ENCODE data around the gene ARMC2.
"Not testable (repeated sequence)": the region's sequence is repeated elsewhere in the genome, so short reads cannot be mapped to it uniquely, and the experiment has no call there.

ARMC2 gene

DNA sequence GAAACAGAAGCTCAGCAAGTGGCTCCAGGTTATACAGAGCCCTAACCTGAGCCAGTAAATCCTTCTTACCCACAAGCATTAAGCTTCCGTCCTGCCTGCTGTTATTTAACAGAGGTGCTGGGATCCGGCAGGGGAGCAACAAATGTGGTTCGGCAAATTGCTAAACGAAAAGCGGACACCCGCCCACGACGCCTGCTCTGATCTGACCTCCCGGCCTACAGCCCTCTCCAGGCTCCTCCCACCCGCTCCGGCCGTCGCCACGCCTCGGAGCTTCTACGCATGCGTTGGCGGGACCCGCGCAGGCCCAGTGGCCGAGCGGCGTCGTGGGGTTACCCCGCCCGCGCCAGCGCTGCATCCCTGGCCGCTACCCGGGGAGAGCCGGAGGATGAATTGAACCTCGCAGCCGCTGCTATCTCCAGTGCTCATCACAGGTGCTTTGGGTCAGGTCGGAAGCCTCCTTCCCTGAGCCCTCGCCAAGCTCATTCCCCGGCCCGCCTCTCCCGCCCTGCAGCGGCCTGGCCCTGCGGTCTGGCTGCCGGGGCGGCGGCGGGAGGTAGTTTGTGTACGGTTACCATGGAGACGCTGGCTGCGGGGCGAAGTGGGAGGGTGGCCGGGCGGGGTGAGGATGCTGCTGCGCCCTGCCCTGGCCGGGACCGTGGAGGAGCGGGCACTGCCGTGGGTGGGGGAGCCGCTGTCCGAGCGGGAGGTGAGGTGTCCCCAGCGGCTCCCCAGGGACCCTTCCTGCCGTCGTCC lies at the start of gene ARMC2:
Gene ARMC2, plus strand, starts transcription at position 307 of the 753 bp plus-strand sequence. CDS start 5,846 bp downstream, outside the sequence.
- peak; percentile 84 for DNase-seq (ENCODE audit: low read depth)

GRCh38 chr6:108798670-108799353 lies 49.4 kb upstream of the ARMC2 start:
- DNase-seq (ENCODE audit: low read depth): peak; percentile 22

DNA sequence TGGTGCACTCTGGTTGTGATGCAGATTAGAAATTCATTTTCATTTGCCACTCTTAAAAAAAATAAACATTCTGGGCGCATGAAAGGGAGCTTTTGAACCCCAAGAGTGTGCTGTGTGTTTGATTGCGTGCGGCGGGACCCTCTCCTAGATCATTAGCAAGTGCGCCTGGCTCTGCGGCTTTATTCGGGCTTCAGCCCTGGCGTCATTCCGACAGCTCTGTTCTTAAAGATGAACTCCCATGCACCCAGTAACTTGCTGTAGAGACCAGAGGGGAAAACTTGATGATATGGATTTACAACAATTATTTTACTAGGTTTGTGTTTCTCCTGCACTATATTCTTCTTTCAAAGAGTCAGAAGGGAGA lies 48.9 kb upstream of the ARMC2 start:
- no peak for DNase-seq (ENCODE audit: low read depth)

DNA sequence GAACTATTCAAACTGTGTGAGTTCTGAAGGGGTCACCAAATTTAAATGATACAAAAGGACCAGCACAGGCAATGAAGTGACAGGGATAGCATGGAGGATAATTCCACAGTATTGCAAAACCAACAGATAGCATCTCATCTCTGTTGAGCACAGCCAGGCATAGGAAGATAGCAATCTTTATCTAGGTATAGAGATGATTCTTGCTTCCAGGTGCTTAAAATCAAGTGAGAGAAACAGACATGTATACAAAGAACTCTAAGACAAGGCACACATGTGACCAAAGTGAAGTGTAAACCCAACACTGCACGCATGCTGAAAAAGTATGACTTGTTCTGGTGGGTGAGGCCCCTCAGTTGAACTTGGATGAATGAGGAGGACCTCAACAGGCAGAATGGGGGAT lies 48.4 kb upstream of the ARMC2 start:
- no peak for DNase-seq (ENCODE audit: low read depth)

DNA sequence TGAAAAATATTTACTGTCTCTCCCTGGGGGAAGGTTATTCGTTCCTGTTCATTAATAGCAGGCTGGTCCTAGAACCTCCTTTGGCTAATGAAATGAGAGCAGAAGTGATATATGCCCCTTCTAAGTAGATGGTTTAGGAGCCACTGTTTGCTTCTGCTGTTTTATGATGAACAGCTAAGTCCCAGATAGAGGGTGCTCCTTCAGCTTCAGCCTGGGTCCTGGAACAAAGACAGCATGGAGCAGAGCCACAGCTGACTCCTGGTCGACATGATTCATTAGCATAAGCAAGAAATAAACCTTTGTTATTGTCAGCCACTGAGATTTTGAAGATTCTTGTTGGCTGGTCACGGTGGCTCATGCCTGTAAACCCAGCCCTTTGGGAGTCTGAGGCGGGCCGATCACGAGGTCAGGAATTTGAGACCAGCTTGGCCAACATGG lies 47.8 kb upstream of the ARMC2 start:
- no peak for DNase-seq (ENCODE audit: low read depth)

DNA sequence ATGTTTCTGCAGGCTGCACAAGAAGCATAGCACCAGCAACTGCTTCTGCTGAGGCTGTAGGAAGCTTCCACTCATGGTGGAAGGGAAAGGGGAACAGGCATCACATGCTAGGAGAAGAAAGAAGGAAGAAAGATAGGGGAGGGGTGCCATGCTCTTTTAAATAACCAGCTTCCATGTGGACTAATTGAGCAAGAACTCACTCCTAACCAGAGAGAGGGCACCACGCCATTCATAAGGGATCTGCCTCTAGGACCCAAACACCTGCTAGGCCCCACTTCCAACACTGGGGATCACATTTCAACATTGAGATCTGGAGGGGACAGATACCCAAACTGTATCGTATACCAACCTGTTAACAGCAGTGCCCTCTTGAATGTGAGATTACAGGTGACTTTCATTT lies 46.9 kb upstream of the ARMC2 start:
- no peak for DNase-seq (ENCODE audit: low read depth)

- DNase-seq (ENCODE audit: low read depth): no peak
Observed at GRCh38 chr6:108803982-108804490, 44.2 kb upstream of the ARMC2 start.

- no peak for DNase-seq (ENCODE audit: low read depth)
Observed at GRCh38 chr6:108804956-108805355, 43.3 kb upstream of the ARMC2 start.

DNA sequence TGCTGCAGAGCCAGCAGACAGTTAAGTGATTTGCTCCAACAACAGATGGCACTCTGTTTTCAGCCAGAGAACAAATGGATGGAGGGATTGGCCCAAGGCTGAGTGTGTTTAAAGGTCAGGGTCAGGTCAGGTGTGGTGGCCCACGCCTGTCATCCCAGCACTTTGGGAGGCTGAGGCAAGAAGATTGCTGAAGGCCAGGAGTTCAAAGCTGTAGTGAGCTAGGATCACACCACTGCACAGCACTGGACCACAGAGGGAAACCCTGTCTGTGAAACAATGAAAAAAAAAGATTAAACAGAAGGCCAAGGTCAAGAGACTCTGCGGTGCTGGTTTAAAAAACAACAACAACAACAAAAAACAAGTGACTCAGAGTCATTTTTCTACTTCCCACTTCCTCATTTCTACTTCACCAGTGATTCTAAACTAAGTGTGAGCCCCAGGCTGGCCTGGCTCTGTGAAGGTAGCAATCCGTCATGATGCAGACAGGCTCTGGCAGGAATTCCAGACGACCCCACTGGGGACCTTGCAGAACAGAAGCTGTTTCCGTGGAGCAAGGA lies 42.5 kb upstream of the ARMC2 start:
- DNase-seq (ENCODE audit: low read depth): no peak

GRCh38 chr6:108806171-108806570 lies 42.1 kb upstream of the ARMC2 start:
- no peak for DNase-seq (ENCODE audit: low read depth)

DNA sequence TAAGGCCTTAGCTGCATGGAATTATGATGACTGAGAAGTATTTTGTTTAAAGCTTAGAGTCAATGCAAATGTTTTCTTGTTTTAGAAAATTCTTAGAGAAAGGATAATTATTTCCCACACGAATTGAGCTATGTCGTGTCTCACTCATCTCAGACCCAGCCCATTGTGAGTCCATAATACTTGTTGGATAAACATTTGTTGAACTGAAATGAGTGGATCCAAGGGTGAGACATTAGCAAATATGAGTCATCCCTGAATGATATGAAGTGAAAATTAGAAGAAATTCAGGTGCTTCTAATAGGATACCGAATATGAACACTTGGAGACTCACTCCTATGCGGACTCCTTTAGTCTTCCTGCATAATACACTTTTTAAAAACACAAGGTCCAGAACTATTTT lies 41.6 kb upstream of the ARMC2 start:
- DNase-seq (ENCODE audit: low read depth): no peak

GRCh38 chr6:108807928-108808327 lies 40.3 kb upstream of the ARMC2 start:
- no peak for DNase-seq (ENCODE audit: low read depth)

GRCh38 chr6:108809211-108809610 lies 39.0 kb upstream of the ARMC2 start:
- no peak for DNase-seq (ENCODE audit: low read depth)

- no peak for DNase-seq (ENCODE audit: low read depth)
Observed at GRCh38 chr6:108810057-108810643, 38.1 kb upstream of the ARMC2 start.

DNA sequence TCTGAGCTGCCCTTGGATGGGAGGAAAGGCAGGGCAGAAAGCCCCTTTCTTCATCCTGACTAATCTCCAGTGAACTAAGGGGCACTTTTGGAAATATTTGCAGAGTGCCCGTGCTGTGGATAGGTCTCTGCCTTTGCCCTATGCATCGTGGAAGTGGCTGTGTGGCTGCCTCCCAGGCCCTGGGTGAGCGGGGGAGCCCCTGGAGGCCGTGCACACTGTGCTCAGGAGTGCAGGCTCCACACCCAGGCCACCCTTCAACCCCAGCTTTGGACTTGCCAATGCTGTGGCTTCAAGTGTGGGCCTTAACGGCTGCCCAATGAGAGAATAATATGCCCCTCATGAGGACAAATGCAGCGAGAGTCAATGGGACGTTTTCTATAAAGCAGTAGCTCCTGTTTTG lies 36.7 kb upstream of the ARMC2 start:
- no peak for DNase-seq (ENCODE audit: low read depth)

DNA sequence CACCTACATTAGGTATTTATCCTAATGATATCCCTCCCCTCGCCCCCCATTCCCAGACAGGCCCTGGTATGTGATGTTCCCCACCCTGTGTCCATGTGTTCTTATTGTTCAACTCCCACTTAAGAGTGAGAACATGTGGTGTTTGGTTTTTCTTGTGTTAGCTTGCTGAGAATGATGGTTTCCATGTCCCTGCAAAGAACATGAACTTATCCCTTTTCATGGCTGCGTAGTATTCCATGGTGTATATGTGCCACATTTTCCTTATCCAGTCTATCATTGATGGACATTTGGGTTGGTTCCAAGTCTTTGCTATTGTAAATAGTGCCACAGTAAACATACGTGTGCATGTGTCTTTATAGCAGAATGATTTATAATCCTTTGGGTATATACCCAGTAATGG lies 35.0 kb upstream of the ARMC2 start:
- not testable (repeated sequence) for DNase-seq (ENCODE audit: low read depth)

- DNase-seq (ENCODE audit: low read depth): not testable (repeated sequence)
Observed at GRCh38 chr6:108817276-108817675, 30.9 kb upstream of the ARMC2 start.

DNA sequence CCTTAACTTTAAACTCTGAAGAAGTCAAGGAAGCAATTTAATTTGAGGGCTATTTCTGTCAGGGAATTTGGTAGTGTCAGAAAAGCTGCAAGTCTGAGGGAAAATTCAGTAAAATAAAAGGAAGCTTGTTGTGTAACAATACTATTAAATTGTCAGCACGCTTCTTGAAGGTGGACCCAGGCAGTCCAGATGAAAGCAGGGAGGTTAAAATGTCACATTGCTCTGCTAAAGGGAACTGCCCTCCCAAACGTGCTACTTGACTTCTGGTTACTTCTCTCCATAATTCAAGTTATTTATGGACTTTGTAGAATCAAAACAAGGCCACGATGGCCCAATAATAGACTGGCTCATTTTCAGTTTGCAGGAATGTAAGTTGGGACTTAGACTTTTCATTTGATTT lies 28.2 kb upstream of the ARMC2 start:
- no peak for DNase-seq (ENCODE audit: low read depth)

GRCh38 chr6:108822401-108822800 lies 25.8 kb upstream of the ARMC2 start:
- no peak for DNase-seq (ENCODE audit: low read depth)

GRCh38 chr6:108825326-108825725 lies 22.9 kb upstream of the ARMC2 start:
- DNase-seq (ENCODE audit: low read depth): no peak

GRCh38 chr6:108831104-108831503 lies 17.1 kb upstream of the ARMC2 start:
- no peak for DNase-seq (ENCODE audit: low read depth)

- DNase-seq (ENCODE audit: low read depth): no peak
Observed at GRCh38 chr6:108832738-108833137, 15.5 kb upstream of the ARMC2 start.

Data from stimulated activated CD8-positive, alpha-beta memory T cell treated with anti-CD3 and anti-CD28 coated beads, Interleukin-12 subunit alpha, Interleukin-12 subunit beta, amount 100 ng/mL, for 4 hours (primary cell).